ENCODE data around the gene DDR2. TPM values are rescaled to one million over a fixed set of nuclear protein-coding genes. Genes with fewer than 3 reads are reported as not detected.

The DDR2 gene
- total RNA-seq, 1 experiment from 2014 or later: 1.9 TPM

GRCh38 chr1:162704673-162705424 is 72.6 kb downstream of the DDR2 start:
- H3K36me3 ChIP-seq (ENCODE audit: control insufficient read depth, insufficient read depth, low read length): no peaks in the 10 kb centered on the region
- in situ Hi-C loops (cut with HindIII; ENCODE audit: low pct_unique_long_range_greater_than_20kb, low sequenced_read_pairs): no loop called here

GRCh38 chr1:162706003-162706402 is 73.7 kb downstream of the DDR2 start:
- Histone ChIP-seq H3K4me1 (ENCODE audit: control insufficient read depth, insufficient read depth, low read length) (no peaks in the 10 kb centered on the region), H3K9me3 (ENCODE audit: control insufficient read depth, insufficient read depth, low read depth, low read length) (no peaks in the 10 kb centered on the region), H3K27me3 (ENCODE audit: control insufficient read depth, insufficient read depth, low read length) (no peaks in the 10 kb centered on the region), H3K4me3 (ENCODE audit: low read depth in 2 of 2, low read length in 2 of 2) (no peak overlapping the region), H3K36me3 (ENCODE audit: control insufficient read depth, insufficient read depth, low read length) (no peaks in the 10 kb centered on the region), H3K27ac (ENCODE audit: low read length) (no peak overlapping the region)
- DNase-seq (ENCODE audit: low read depth, low spot score) (no peak), ATAC-seq (no peak)
- TF ChIP-seq, protein P1, sequence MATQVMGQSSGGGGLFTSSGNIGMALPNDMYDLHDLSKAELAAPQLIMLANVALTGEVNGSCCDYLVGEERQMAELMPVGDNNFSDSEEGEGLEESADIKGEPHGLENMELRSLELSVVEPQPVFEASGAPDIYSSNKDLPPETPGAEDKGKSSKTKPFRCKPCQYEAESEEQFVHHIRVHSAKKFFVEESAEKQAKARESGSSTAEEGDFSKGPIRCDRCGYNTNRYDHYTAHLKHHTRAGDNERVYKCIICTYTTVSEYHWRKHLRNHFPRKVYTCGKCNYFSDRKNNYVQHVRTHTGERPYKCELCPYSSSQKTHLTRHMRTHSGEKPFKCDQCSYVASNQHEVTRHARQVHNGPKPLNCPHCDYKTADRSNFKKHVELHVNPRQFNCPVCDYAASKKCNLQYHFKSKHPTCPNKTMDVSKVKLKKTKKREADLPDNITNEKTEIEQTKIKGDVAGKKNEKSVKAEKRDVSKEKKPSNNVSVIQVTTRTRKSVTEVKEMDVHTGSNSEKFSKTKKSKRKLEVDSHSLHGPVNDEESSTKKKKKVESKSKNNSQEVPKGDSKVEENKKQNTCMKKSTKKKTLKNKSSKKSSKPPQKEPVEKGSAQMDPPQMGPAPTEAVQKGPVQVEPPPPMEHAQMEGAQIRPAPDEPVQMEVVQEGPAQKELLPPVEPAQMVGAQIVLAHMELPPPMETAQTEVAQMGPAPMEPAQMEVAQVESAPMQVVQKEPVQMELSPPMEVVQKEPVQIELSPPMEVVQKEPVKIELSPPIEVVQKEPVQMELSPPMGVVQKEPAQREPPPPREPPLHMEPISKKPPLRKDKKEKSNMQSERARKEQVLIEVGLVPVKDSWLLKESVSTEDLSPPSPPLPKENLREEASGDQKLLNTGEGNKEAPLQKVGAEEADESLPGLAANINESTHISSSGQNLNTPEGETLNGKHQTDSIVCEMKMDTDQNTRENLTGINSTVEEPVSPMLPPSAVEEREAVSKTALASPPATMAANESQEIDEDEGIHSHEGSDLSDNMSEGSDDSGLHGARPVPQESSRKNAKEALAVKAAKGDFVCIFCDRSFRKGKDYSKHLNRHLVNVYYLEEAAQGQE (IDR thresholded peaks at IDR 0.05; ENCODE audit: insufficient read depth in 1 of 2, low read depth in 2 of 2, low read length in 1 of 2): no peak
- TF ChIP-seq CTCF (IDR thresholded peaks at IDR 0.05) (no peak), TCF7L2 (IDR thresholded peaks at IDR 0.05; ENCODE audit: low read depth, low read length) (no peak), POLR2AphosphoS5 (IDR thresholded peaks at IDR 0.05; ENCODE audit: low read depth, low read length) (no peak), SIN3A (IDR thresholded peaks at IDR 0.05; ENCODE audit: borderline replicate concordance, insufficient read depth, low read depth, low read length) (no peak)
- POLR2A ChIA-PET: no interaction called here
- CTCF ChIA-PET: no interaction called here
- in situ Hi-C loops (cut with HindIII; ENCODE audit: low pct_unique_long_range_greater_than_20kb, low sequenced_read_pairs): no loop called here
- intact Hi-C loops (cut with micrococcal nuclease; ENCODE audit: unreplicated experiment): no loop called here
- BruUV-seq (replicated peaks): no TSS peak

More at GRCh38 chr1:162704673-162705424, 72.6 kb downstream of the DDR2 start:
- DNase-seq (ENCODE audit: low read depth, low spot score) (no peak), ATAC-seq (no peak)
- no peak overlapping the region for H3K4me3 ChIP-seq (ENCODE audit: low read depth in 2 of 2, low read length in 2 of 2)
- H3K9me3 ChIP-seq (ENCODE audit: control insufficient read depth, insufficient read depth, low read depth, low read length): no peaks in the 10 kb centered on the region
- no peaks in the 10 kb centered on the region for H3K27me3 ChIP-seq (ENCODE audit: control insufficient read depth, insufficient read depth, low read length)
- BruUV-seq (replicated peaks): no TSS peak
- ChIA-PET POLR2A (no interaction called here), CTCF (no interaction called here)
- H3K4me1 ChIP-seq (ENCODE audit: control insufficient read depth, insufficient read depth, low read length): no peaks in the 10 kb centered on the region
- intact Hi-C loops (cut with micrococcal nuclease; ENCODE audit: unreplicated experiment): no loop called here
- no peak overlapping the region for H3K27ac ChIP-seq (ENCODE audit: low read length)
- TF ChIP-seq SIN3A (IDR thresholded peaks at IDR 0.05; ENCODE audit: borderline replicate concordance, insufficient read depth, low read depth, low read length) (no peak), CTCF (IDR thresholded peaks at IDR 0.05) (no peak), TCF7L2 (IDR thresholded peaks at IDR 0.05; ENCODE audit: low read depth, low read length) (no peak), POLR2AphosphoS5 (IDR thresholded peaks at IDR 0.05; ENCODE audit: low read depth, low read length) (no peak)
- TF ChIP-seq, protein P1 (IDR thresholded peaks at IDR 0.05; ENCODE audit: insufficient read depth in 1 of 2, low read depth in 2 of 2, low read length in 1 of 2): no peak
